ENCODE data around the gene INPP4B.

The INPP4B gene

GRCh38 chr4:142230991-142231390 is 615.1 kb downstream of the INPP4B start:
- no peaks in the 10 kb centered on the region for H3K4me1 Mint-ChIP-seq
- no peak overlapping the region for H3K4me3 Mint-ChIP-seq
- H3K27ac Mint-ChIP-seq, result no peak overlapping the region
- H3K27me3 Mint-ChIP-seq (ENCODE audit: low read depth), result no peaks in the 10 kb centered on the region
- no peaks in the 10 kb centered on the region for H3K36me3 Mint-ChIP-seq (ENCODE audit: low read depth)
- no peaks in the 10 kb centered on the region for H3K9me3 Mint-ChIP-seq
- TF ChIP-seq CTCF (IDR thresholded peaks at IDR 0.05; ENCODE audit: unreplicated experiment in 3 of 3), result no peak

- no peaks in the 10 kb centered on the region for H3K36me3 Mint-ChIP-seq (ENCODE audit: low read depth)
- no peak overlapping the region for H3K4me3 Mint-ChIP-seq
- TF ChIP-seq CTCF (IDR thresholded peaks at IDR 0.05; ENCODE audit: unreplicated experiment in 3 of 3), result no peak
- no peaks in the 10 kb centered on the region for H3K27me3 Mint-ChIP-seq (ENCODE audit: low read depth)
- no peaks in the 10 kb centered on the region for H3K4me1 Mint-ChIP-seq
- no peaks in the 10 kb centered on the region for H3K9me3 Mint-ChIP-seq
- no peak overlapping the region for H3K27ac Mint-ChIP-seq
Measured at GRCh38 chr4:142226014-142226413, 620.1 kb downstream of the INPP4B start.

GRCh38 chr4:142222127-142222526 is 624.0 kb downstream of the INPP4B start:
- TF ChIP-seq CTCF (IDR thresholded peaks at IDR 0.05; ENCODE audit: unreplicated experiment in 3 of 3), result no peak
- no peaks in the 10 kb centered on the region for H3K4me1 Mint-ChIP-seq
- H3K27me3 Mint-ChIP-seq (ENCODE audit: low read depth), result no peaks in the 10 kb centered on the region
- H3K4me3 Mint-ChIP-seq, result no peak overlapping the region
- H3K9me3 Mint-ChIP-seq, result no peaks in the 10 kb centered on the region
- H3K27ac Mint-ChIP-seq, result no peak overlapping the region
- H3K36me3 Mint-ChIP-seq (ENCODE audit: low read depth), result no peaks in the 10 kb centered on the region

GRCh38 chr4:142218726-142219125 is 627.4 kb downstream of the INPP4B start:
- no peaks in the 10 kb centered on the region for H3K27me3 Mint-ChIP-seq (ENCODE audit: low read depth)
- no peaks in the 10 kb centered on the region for H3K4me1 Mint-ChIP-seq
- H3K4me3 Mint-ChIP-seq, result no peak overlapping the region
- peaks cover 4% of the 10 kb centered on the region for H3K9me3 Mint-ChIP-seq
- H3K27ac Mint-ChIP-seq, result no peak overlapping the region
- no peaks in the 10 kb centered on the region for H3K36me3 Mint-ChIP-seq (ENCODE audit: low read depth)
- TF ChIP-seq CTCF (IDR thresholded peaks at IDR 0.05; ENCODE audit: unreplicated experiment in 3 of 3), result no peak

- TF ChIP-seq CTCF (IDR thresholded peaks at IDR 0.05; ENCODE audit: unreplicated experiment in 3 of 3), result no peak
- no peaks in the 10 kb centered on the region for H3K27me3 Mint-ChIP-seq (ENCODE audit: low read depth)
- peaks cover 4% of the 10 kb centered on the region for H3K36me3 Mint-ChIP-seq (ENCODE audit: low read depth)
- H3K27ac Mint-ChIP-seq, result no peak overlapping the region
- no peak overlapping the region for H3K4me3 Mint-ChIP-seq
- H3K9me3 Mint-ChIP-seq, result peaks cover 4% of the 10 kb centered on the region
- no peaks in the 10 kb centered on the region for H3K4me1 Mint-ChIP-seq
Measured at GRCh38 chr4:142211444-142211843, 634.7 kb downstream of the INPP4B start.

- no peaks in the 10 kb centered on the region for H3K9me3 Mint-ChIP-seq
- H3K4me3 Mint-ChIP-seq, result no peak overlapping the region
- H3K27me3 Mint-ChIP-seq (ENCODE audit: low read depth), result no peaks in the 10 kb centered on the region
- H3K4me1 Mint-ChIP-seq, result peaks cover 4% of the 10 kb centered on the region
- H3K27ac Mint-ChIP-seq, result no peak overlapping the region
- peaks cover 4% of the 10 kb centered on the region for H3K36me3 Mint-ChIP-seq (ENCODE audit: low read depth)
- TF ChIP-seq CTCF (IDR thresholded peaks at IDR 0.05; ENCODE audit: unreplicated experiment in 3 of 3), result no peak
Measured at GRCh38 chr4:142203505-142203904, 642.6 kb downstream of the INPP4B start.

Measured in nephron (organoid).